ENCODE data around the gene DHX30. TPM values are rescaled to one million over a fixed set of nuclear protein-coding genes. Genes with fewer than 3 reads are reported as not detected.

Gene DHX30
- total and polyA plus RNA-seq, 2 of the 8 experiments (the other 6 are each of a cell fraction or from before 2014, with no cell fraction given), result 82.4 to 97.9 TPM

DNA sequence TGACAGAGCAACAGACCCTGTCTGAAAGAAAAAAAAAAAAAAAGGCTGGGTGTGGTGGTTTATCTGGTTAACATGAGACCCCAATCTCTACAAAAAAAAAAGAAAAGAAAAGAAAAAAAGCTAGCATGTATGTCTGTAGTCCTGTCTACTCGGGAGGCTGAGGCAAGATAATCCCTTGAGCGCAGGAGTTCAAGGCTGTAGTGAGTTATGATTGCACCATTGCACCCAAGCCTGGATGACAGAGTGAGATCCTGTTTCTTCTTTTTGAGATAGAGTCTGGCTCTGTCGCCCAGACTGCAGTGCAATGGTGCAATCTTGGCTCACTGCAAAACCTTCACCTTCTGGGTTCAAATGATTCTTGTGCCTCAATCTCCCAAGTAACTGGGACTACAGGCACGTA lies 8.4 kb upstream of the DHX30 start:
- H3K27me3 ChIP-seq (replicated peaks in 1 of 4; ENCODE audit: control insufficient read depth in 3 of 4, extremely low read depth in 1 of 4, insufficient read depth in 3 of 4, low read length in 3 of 4), result no peaks in the 10 kb centered on the region
- no peak overlapping the region for H4K5ac ChIP-seq (ENCODE audit: insufficient read length, low read depth, low read length)
- no peak overlapping the region for H3K23ac ChIP-seq (ENCODE audit: insufficient read length)
- H2BK20ac ChIP-seq (ENCODE audit: low read length), result no peak overlapping the region
- no peak overlapping the region for H2AFZ ChIP-seq (ENCODE audit: low read length)
- no peaks in the 10 kb centered on the region for H3K4me1 ChIP-seq (replicated peaks in 1 of 4; ENCODE audit: control insufficient read depth in 3 of 4, insufficient read depth in 4 of 4, low read length in 3 of 4)
- DNase-seq (ENCODE audit: low read depth in 1 of 2, low spot score in 2 of 2) (no peak), FAIRE-seq (no peak)
- H4K8ac ChIP-seq (ENCODE audit: extremely low read depth, insufficient read depth, low read length), result no peak overlapping the region
- H3K36me3 ChIP-seq (ENCODE audit: control insufficient read depth in 2 of 4, insufficient read depth in 4 of 4, low read length in 3 of 4), result no peaks in the 10 kb centered on the region
- no peak overlapping the region for H4K91ac ChIP-seq (replicated peaks; ENCODE audit: insufficient read length, low read length)
- H2BK15ac ChIP-seq (ENCODE audit: low read length), result no peak overlapping the region
- H3K4ac ChIP-seq (replicated peaks; ENCODE audit: insufficient read length, low read depth, low read length), result no peak overlapping the region
- H3K4me3 ChIP-seq (ENCODE audit: extremely low read depth in 1 of 4, insufficient read depth in 2 of 4, low read depth in 3 of 4, low read length in 4 of 4), result no peak overlapping the region
- H2BK12ac ChIP-seq (ENCODE audit: low read depth, low read length), result no peak overlapping the region
- H2BK120ac ChIP-seq (replicated peaks; ENCODE audit: low read depth, low read length), result no peak overlapping the region
- POLR2A ChIA-PET (ENCODE audit: partially characterized antibody), result interaction anchor here (1.4 kb wide), 1 partner anchor 294 kb away, joined by 3 read pairs; no protein-coding TSS in a partner anchor
- H3K9ac ChIP-seq (replicated peaks in 1 of 4; ENCODE audit: extremely low read depth in 1 of 4, low read depth in 3 of 4, low read length in 3 of 4), result no peak overlapping the region
- CTCF ChIA-PET (ENCODE audit: partially characterized antibody), result interaction anchor here (0.6 to 1.4 kb wide), 3 partner anchors 10 to 375 kb away, joined by 3 to 6 read pairs (median 6); no protein-coding TSS in a partner anchor
- no peaks in the 10 kb centered on the region for H3K79me1 ChIP-seq (ENCODE audit: low read depth, low read length)
- H3K27ac ChIP-seq (ENCODE audit: low read depth, low read length), result no peak overlapping the region
- no peak for TF ChIP-seq SRF (IDR thresholded peaks at IDR 0.05; ENCODE audit: low read depth, low read length)
- H2AK5ac ChIP-seq (ENCODE audit: low read depth, low read length), result no peak overlapping the region
- H3K18ac ChIP-seq (ENCODE audit: extremely low read depth, low read length), result no peak overlapping the region
- H2BK5ac ChIP-seq (ENCODE audit: low read depth, low read length), result no peak overlapping the region
- H4K20me1 ChIP-seq (replicated peaks in 1 of 2; ENCODE audit: control insufficient read depth in 1 of 2, insufficient read depth in 2 of 2, low read length in 2 of 2), result no peaks in the 10 kb centered on the region
- H3K4me2 ChIP-seq (ENCODE audit: insufficient read depth in 1 of 2, low read depth in 2 of 2, low read length in 2 of 2), result no peak overlapping the region
- no peaks in the 10 kb centered on the region for H3K23me2 ChIP-seq (ENCODE audit: low read depth, low read length)
- H3K79me2 ChIP-seq (ENCODE audit: control insufficient read depth in 1 of 2, insufficient read depth in 2 of 2, low read length in 2 of 2), result no peaks in the 10 kb centered on the region
- H3K56ac ChIP-seq (replicated peaks; ENCODE audit: insufficient read length, low read depth, low read length), result no peak overlapping the region
- WGBS, 2 experiments (ENCODE audit: extremely low coverage in 1 of 2, insufficient coverage in 1 of 2, insufficient read length in 1 of 2, insufficient replicate concordance in 2 of 2, low coverage in 1 of 2, low lambda C conversion rate in 2 of 2, missing lambda C conversion rate in 1 of 2), result 94% methylated on average over 4 of the region's 4 CpGs; no CpG with 5 or more reads in 1 of the 2 experiments
- H3K14ac ChIP-seq (ENCODE audit: insufficient read length), result no peak overlapping the region
- H3K9me3 ChIP-seq (ENCODE audit: insufficient read depth in 2 of 2, low read depth in 1 of 2, low read length in 1 of 2), result no peaks in the 10 kb centered on the region
